Peyer's patch (tissue), 4 donors: Measurements from ENCODE around the gene PLXNB2. TPM values are rescaled to one million over a fixed set of nuclear protein-coding genes. Genes with fewer than 3 reads are reported as not detected.

Experiments used
- DNase-seq, 3 donors: peaks; one replicate each; pipeline ENCODE4 v3.0.0-alpha.2; 2017 to 2019
- H3K27ac ChIP-seq, 4 donors: fragments of 200-600 bp; sonication (generic); one replicate each; pipeline ENCODE4 v1.5.1; 2016 to 2019
- H3K27me3 ChIP-seq, 2 donors: fragments of 200-600 bp; sonication (generic); one replicate each; pipeline ENCODE4 v1.5.1; 2019
- H3K36me3 ChIP-seq, 3 donors: fragments of 200-600 bp; sonication (generic); one replicate each; pipeline ENCODE4 v1.5.1; 2016 to 2019
- H3K4me1 ChIP-seq, 4 donors: fragments of 200-600 bp; sonication (generic); one replicate each; pipeline ENCODE4 v1.5.1; 2016 to 2019
- H3K4me3 ChIP-seq, 4 donors: fragments of 200-600 bp; sonication (generic); 1 replicate in 3 of 4; 2 replicates in 1 of 4; pipeline ENCODE4 v1.5.1; 2016 to 2019; ENCODE audit warnings: mild to moderate bottlenecking in 1 of 4
- H3K9me3 ChIP-seq, 4 donors: fragments of 200-600 bp; sonication (generic); one replicate each; pipeline ENCODE4 v1.5.1; 2016 to 2019; ENCODE audit warnings: mild to moderate bottlenecking in 1 of 4
- CTCF ChIP-seq, 6 experiments: fragments of 450-650 bp in 4 of 6; fragments of 200-600 bp in 2 of 6; sonication (generic) in 1 of 6; IDR thresholded peaks; one replicate each; pipeline ENCODE4 v1.5.1; 2017 to 2019; ENCODE audit warnings: antibody characterized with exemption in 6 of 6, mild to moderate bottlenecking in 3 of 6, moderate library complexity in 1 of 6
- POLR2A ChIP-seq, 2 donors: fragments of 450-650 bp; IDR thresholded peaks; one replicate each; pipeline ENCODE4 v1.5.1; 2017; ENCODE audit warnings: antibody characterized with exemption in 2 of 2, mild to moderate bottlenecking in 2 of 2, moderate library complexity in 2 of 2
- total RNA-seq, 4 donors: library from RNA; depleted of rRNA; stranded (reverse); fragments of >200 nt; gene quantifications; one replicate each; pipeline ENCODE4 v1.1.0, GENCODE V29; 2016

Gene PLXNB2
- total RNA-seq, 4 donors from 2014 or later, result 182 to 597 (median 307) TPM

- H3K27me3 ChIP-seq, result no peaks in the 10 kb centered on the region
- peaks cover 0 to 94% (median 0%) of the 10 kb centered on the region in 3 donors for H3K36me3 ChIP-seq
- no peak overlapping the region for H3K27ac ChIP-seq
- no peak for DNase-seq
- H3K4me1 ChIP-seq, result peaks cover 0 to 8% (median under 1%) of the 10 kb centered on the region in 4 donors
- no peak for TF ChIP-seq CTCF (IDR thresholded peaks at IDR 0.05)
- no peak for TF ChIP-seq POLR2A (IDR thresholded peaks at IDR 0.05)
- no peak overlapping the region for H3K4me3 ChIP-seq
- H3K9me3 ChIP-seq, result no peaks in the 10 kb centered on the region
Observed at GRCh38 chr22:50286275-50286674, 21.2 kb downstream of the PLXNB2 start.

- no peak for TF ChIP-seq POLR2A (IDR thresholded peaks at IDR 0.05)
- no peak for TF ChIP-seq CTCF (IDR thresholded peaks at IDR 0.05)
- peaks cover 0 to 94% (median 0%) of the 10 kb centered on the region in 3 donors for H3K36me3 ChIP-seq
- no peaks in the 10 kb centered on the region for H3K27me3 ChIP-seq
- peaks cover 0 to 8% (median 0%) of the 10 kb centered on the region in 4 donors for H3K4me1 ChIP-seq
- H3K27ac ChIP-seq, result no peak overlapping the region
- H3K9me3 ChIP-seq, result no peaks in the 10 kb centered on the region
- DNase-seq, result no peak
- no peak overlapping the region for H3K4me3 ChIP-seq
Observed at GRCh38 chr22:50285568-50286229, 21.7 kb downstream of the PLXNB2 start.

- H3K27me3 ChIP-seq, result no peaks in the 10 kb centered on the region
- TF ChIP-seq CTCF (IDR thresholded peaks at IDR 0.05) (no peak), POLR2A (IDR thresholded peaks at IDR 0.05) (no peak)
- no peak overlapping the region for H3K27ac ChIP-seq
- no peaks in the 10 kb centered on the region for H3K9me3 ChIP-seq
- no peak overlapping the region for H3K4me3 ChIP-seq
- DNase-seq, result no peak
- peaks cover 0 to 94% (median 0%) of the 10 kb centered on the region in 3 donors for H3K36me3 ChIP-seq
- peaks cover 0 to 8% (median 0%) of the 10 kb centered on the region in 4 donors for H3K4me1 ChIP-seq
Observed at GRCh38 chr22:50284479-50284878, 23.0 kb downstream of the PLXNB2 start.

GRCh38 chr22:50283821-50284220 lies 23.6 kb downstream of the PLXNB2 start:
- H3K27me3 ChIP-seq, result no peaks in the 10 kb centered on the region
- DNase-seq, result no peak
- no peak overlapping the region for H3K27ac ChIP-seq
- H3K9me3 ChIP-seq, result no peaks in the 10 kb centered on the region
- H3K36me3 ChIP-seq, result peaks cover 0 to 94% (median 0%) of the 10 kb centered on the region in 3 donors
- H3K4me1 ChIP-seq, result peaks cover 0 to 8% (median 0%) of the 10 kb centered on the region in 4 donors
- TF ChIP-seq CTCF (IDR thresholded peaks at IDR 0.05), result no peak
- TF ChIP-seq POLR2A (IDR thresholded peaks at IDR 0.05), result no peak
- no peak overlapping the region for H3K4me3 ChIP-seq

GRCh38 chr22:50282361-50283155 lies 24.9 kb downstream of the PLXNB2 start:
- Histone ChIP-seq H3K9me3 (no peaks in the 10 kb centered on the region), H3K4me3 (no peak overlapping the region), H3K36me3 (peaks cover 0 to 94% (median 0%) of the 10 kb centered on the region in 3 donors), H3K4me1 (peaks cover 0 to 8% (median 0%) of the 10 kb centered on the region in 4 donors), H3K27me3 (no peaks in the 10 kb centered on the region), H3K27ac (peak overlapping the region in 3 of 4 donors; percentile 19 to 62 (median 32))
- DNase-seq, result peak in 2 of 3 donors; percentile 76
- no peak for TF ChIP-seq POLR2A (IDR thresholded peaks at IDR 0.05)
- no peak for TF ChIP-seq CTCF (IDR thresholded peaks at IDR 0.05)
